HL-60 (cell line): ENCODE measurements around the gene GMEB2.

Source experiments
- DNase-seq, 2 experiments: peaks; one replicate each; pipeline ENCODE4 v3.0.0-alpha.2; 2010 to 2020; ENCODE audit warnings: low read depth in 1 of 2, low spot score in 1 of 2
- H3K27ac ChIP-seq: fragments of 250-450 bp; sonication (Bioruptor Pico); replicated peaks from 2 replicates; pipeline ENCODE4 v1.5.1; 2020; ENCODE audit warnings: mild to moderate bottlenecking, moderate library complexity
- H3K27me3 ChIP-seq: fragments of 250-450 bp; sonication (Bioruptor Pico); 2 replicates; pipeline ENCODE4 v1.5.1; 2021; ENCODE audit warnings: mild to moderate bottlenecking, moderate library complexity; ENCODE audit not compliant: insufficient read depth, poor library complexity, severe bottlenecking
- H3K4me3 ChIP-seq: replicated peaks from 2 replicates; pipeline ENCODE4 v1.5.1; 2011; ENCODE audit warnings: mild to moderate bottlenecking, control low read depth, low read length; ENCODE audit not compliant: insufficient read depth
- GABPA ChIP-seq: IDR thresholded peaks from 2 replicates; pipeline ENCODE4 v1.6.1; 2012; ENCODE audit warnings: low read depth
- POLR2AphosphoS5 ChIP-seq: IDR thresholded peaks from 2 replicates; pipeline ENCODE4 v1.6.1; 2012; ENCODE audit warnings: low read depth
- SPI1 ChIP-seq: IDR thresholded peaks from 2 replicates; pipeline ENCODE4 v1.6.1; 2012; ENCODE audit warnings: low read depth, mild to moderate bottlenecking, borderline replicate concordance
- TF ChIP-seq, protein P1 (sequence below): IDR thresholded peaks from one replicate; pipeline ENCODE4 v1.5.1; 2011; ENCODE audit warnings: low read length, control low read depth, inconsistent platforms; ENCODE audit not compliant: insufficient read depth
- TF ChIP-seq, protein P2 (sequence below): IDR thresholded peaks from 2 replicates; pipeline ENCODE4 v1.6.1; 2012; ENCODE audit warnings: low read depth; ENCODE audit not compliant: insufficient replicate concordance

Gene GMEB2

DNA sequence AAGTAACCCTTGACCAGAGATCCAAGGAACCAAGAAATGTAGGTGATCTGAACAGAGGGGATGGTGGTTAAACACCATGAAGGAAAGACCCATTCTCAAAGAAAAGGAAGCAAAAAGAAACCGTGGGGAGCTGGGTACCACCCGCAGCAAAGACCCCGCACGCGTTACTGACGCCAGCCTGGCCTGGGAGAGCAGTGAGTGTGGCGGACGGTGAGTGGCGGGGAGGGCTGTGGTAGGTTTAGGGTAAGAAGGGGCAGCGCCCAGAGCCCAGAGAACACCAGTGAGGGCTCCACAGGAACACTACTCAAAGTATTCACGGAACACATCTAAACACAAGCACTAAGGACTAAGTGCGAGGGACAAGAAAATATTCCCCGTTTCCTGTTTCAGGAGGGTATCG, 4.2 kb downstream of the GMEB2 start:
- Histone ChIP-seq H3K27ac (no peak overlapping the region), H3K4me3 (no peak overlapping the region), H3K27me3 (no peaks in the 10 kb centered on the region)
- no peak for DNase-seq
- no peak for TF ChIP-seq SPI1
- TF ChIP-seq, protein P1, sequence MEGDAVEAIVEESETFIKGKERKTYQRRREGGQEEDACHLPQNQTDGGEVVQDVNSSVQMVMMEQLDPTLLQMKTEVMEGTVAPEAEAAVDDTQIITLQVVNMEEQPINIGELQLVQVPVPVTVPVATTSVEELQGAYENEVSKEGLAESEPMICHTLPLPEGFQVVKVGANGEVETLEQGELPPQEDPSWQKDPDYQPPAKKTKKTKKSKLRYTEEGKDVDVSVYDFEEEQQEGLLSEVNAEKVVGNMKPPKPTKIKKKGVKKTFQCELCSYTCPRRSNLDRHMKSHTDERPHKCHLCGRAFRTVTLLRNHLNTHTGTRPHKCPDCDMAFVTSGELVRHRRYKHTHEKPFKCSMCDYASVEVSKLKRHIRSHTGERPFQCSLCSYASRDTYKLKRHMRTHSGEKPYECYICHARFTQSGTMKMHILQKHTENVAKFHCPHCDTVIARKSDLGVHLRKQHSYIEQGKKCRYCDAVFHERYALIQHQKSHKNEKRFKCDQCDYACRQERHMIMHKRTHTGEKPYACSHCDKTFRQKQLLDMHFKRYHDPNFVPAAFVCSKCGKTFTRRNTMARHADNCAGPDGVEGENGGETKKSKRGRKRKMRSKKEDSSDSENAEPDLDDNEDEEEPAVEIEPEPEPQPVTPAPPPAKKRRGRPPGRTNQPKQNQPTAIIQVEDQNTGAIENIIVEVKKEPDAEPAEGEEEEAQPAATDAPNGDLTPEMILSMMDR: no peak
- TF ChIP-seq, protein P2, sequence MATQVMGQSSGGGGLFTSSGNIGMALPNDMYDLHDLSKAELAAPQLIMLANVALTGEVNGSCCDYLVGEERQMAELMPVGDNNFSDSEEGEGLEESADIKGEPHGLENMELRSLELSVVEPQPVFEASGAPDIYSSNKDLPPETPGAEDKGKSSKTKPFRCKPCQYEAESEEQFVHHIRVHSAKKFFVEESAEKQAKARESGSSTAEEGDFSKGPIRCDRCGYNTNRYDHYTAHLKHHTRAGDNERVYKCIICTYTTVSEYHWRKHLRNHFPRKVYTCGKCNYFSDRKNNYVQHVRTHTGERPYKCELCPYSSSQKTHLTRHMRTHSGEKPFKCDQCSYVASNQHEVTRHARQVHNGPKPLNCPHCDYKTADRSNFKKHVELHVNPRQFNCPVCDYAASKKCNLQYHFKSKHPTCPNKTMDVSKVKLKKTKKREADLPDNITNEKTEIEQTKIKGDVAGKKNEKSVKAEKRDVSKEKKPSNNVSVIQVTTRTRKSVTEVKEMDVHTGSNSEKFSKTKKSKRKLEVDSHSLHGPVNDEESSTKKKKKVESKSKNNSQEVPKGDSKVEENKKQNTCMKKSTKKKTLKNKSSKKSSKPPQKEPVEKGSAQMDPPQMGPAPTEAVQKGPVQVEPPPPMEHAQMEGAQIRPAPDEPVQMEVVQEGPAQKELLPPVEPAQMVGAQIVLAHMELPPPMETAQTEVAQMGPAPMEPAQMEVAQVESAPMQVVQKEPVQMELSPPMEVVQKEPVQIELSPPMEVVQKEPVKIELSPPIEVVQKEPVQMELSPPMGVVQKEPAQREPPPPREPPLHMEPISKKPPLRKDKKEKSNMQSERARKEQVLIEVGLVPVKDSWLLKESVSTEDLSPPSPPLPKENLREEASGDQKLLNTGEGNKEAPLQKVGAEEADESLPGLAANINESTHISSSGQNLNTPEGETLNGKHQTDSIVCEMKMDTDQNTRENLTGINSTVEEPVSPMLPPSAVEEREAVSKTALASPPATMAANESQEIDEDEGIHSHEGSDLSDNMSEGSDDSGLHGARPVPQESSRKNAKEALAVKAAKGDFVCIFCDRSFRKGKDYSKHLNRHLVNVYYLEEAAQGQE: no peak
- TF ChIP-seq GABPA: no peak
- no peak for TF ChIP-seq POLR2AphosphoS5

DNA sequence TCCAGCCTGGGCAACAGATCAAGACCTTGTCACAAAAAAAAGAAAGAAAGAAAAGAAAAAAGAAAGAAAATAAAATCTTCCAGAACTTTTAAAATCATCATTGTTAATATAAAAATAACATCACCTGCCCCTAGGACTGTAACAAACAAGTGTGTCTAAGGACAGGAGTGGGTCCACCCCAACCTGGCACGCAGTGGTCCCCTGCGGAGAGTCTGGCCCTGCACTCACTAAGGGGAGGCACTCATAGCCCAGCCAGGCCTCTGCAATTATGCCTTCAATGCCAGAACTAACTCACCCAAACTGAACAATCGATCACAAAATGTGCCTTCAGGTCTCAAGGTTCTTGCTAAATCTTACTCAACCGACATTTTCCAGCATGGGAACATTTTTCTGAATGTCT, 4.8 kb downstream of the GMEB2 start:
- Histone ChIP-seq H3K27ac (no peak overlapping the region), H3K4me3 (no peak overlapping the region), H3K27me3 (no peaks in the 10 kb centered on the region)
- no peak for DNase-seq
- TF ChIP-seq POLR2AphosphoS5 (no peak), GABPA (no peak), SPI1 (no peak)
- TF ChIP-seq, protein P2: no peak
- TF ChIP-seq, protein P1: no peak

DNA sequence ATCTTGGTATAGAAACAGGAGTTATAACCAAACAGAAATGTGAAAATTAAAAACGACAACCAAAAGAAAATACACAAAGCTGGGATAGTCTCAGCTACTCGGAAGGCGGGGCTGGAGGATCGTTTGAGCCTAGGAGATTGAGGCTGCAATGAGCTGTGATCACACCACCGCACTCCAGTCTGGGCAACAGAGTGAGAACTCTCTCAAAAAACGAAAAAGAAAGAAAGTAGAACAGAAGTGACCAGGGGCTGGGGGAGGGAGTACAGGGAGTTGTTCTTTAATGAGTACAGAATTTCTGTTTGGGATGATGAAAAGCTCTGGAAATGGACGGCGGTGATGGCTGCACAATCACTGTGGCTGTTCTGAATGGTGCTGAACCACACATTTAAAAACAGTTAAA, 5.9 kb downstream of the GMEB2 start:
- DNase-seq: no peak
- no peak overlapping the region for H3K27ac ChIP-seq
- no peak for TF ChIP-seq GABPA
- TF ChIP-seq, protein P2: no peak
- TF ChIP-seq, protein P1: no peak
- TF ChIP-seq SPI1: no peak
- TF ChIP-seq POLR2AphosphoS5: no peak
- H3K4me3 ChIP-seq: no peak overlapping the region
- no peaks in the 10 kb centered on the region for H3K27me3 ChIP-seq
